Endothelial cell of umbilical vein (primary cell): ENCODE measurements around the gene CCDC61.

ENCODE experiments used
- EZH2 ChIP-seq: IDR thresholded peaks from 2 replicates; pipeline ENCODE4 v1.6.1; 2012; ENCODE audit warnings: borderline replicate concordance, low read depth, mild to moderate bottlenecking, moderate library complexity, low read length, inconsistent platforms; ENCODE audit not compliant: severe bottlenecking
- GATA2 ChIP-seq: IDR thresholded peaks from 2 replicates; pipeline ENCODE4 v1.7.0; 2011; ENCODE audit warnings: low read depth, mild to moderate bottlenecking, moderate library complexity, mixed read lengths, low read length; ENCODE audit not compliant: insufficient read length, insufficient read depth
- JUN ChIP-seq: IDR thresholded peaks from 2 replicates; pipeline ENCODE4 v1.6.1; 2011; ENCODE audit warnings: borderline replicate concordance, low read depth; ENCODE audit not compliant: insufficient read length, insufficient read depth
- MYC ChIP-seq: IDR thresholded peaks from one replicate; pipeline ENCODE4 v1.6.1; 2011; ENCODE audit warnings: mild to moderate bottlenecking, low read depth, low read length
- POLR2A ChIP-seq: IDR thresholded peaks from 2 replicates; pipeline ENCODE4 v1.6.1; 2012; ENCODE audit warnings: low read depth, mild to moderate bottlenecking, control low read depth, low read length
- POLR2AphosphoS5 ChIP-seq: IDR thresholded peaks from 2 replicates; pipeline ENCODE4 v1.6.1; 2012; ENCODE audit warnings: low read depth, mild to moderate bottlenecking, control low read depth, low read length, moderate library complexity; ENCODE audit not compliant: insufficient read depth
- TF ChIP-seq, protein P1 (sequence below), 2 donors: IDR thresholded peaks; 1 replicate in 1 of 2; 2 replicates in 1 of 2; pipeline ENCODE4 v1.5.1; 2011; ENCODE audit warnings: low read length in 2 of 2, mild to moderate bottlenecking in 2 of 2, moderate library complexity in 2 of 2, control low read depth in 1 of 2, inconsistent platforms in 1 of 2, low read depth in 1 of 2; ENCODE audit not compliant: insufficient read depth in 1 of 2; ENCODE audit errors: extremely low read depth in 1 of 2
- TF ChIP-seq, protein P2 (sequence below): IDR thresholded peaks from 2 replicates; pipeline ENCODE4 v1.6.1; 2011; ENCODE audit not compliant: insufficient read depth, insufficient read length

DNA sequence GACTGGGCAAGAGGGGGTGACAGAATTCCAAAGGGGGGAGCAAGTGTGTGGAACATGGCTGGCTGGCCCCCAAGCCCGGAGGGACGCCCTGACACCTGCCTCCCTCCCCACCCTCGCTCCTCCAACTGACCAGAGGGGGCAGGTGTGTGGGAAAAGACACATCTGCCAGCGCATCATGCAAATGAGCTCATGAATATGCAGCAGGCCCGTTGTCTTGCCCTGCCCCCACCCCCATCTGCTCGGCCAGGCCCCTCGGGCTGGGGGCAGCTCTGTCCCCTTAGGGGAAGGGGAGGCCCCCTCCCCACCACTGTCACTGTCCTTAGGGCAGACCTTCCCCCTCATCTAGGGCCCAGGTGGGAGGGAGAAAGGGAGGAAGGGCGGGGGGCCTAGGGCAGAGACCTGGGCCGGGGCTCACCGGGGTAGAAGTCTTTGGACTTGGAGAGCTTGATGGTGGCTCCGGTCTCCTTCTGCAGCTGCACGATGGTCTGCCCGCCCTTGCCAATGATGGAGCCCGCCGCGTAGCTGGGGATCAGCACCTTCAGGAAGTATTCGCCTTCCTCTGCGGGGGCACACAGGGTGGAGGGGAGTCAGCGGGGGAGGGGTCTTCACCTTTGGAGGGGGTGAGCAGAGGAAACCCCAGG lies 34.6 kb upstream of the CCDC61 start:
- TF ChIP-seq, protein P1, sequence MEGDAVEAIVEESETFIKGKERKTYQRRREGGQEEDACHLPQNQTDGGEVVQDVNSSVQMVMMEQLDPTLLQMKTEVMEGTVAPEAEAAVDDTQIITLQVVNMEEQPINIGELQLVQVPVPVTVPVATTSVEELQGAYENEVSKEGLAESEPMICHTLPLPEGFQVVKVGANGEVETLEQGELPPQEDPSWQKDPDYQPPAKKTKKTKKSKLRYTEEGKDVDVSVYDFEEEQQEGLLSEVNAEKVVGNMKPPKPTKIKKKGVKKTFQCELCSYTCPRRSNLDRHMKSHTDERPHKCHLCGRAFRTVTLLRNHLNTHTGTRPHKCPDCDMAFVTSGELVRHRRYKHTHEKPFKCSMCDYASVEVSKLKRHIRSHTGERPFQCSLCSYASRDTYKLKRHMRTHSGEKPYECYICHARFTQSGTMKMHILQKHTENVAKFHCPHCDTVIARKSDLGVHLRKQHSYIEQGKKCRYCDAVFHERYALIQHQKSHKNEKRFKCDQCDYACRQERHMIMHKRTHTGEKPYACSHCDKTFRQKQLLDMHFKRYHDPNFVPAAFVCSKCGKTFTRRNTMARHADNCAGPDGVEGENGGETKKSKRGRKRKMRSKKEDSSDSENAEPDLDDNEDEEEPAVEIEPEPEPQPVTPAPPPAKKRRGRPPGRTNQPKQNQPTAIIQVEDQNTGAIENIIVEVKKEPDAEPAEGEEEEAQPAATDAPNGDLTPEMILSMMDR (IDR thresholded peaks at IDR 0.05; ENCODE audit: extremely low read depth in 1 of 2, insufficient read depth in 1 of 2, low read depth in 1 of 2, low read length in 2 of 2): no peak
- no peak for TF ChIP-seq EZH2
- TF ChIP-seq POLR2A: no peak
- no peak for TF ChIP-seq JUN
- TF ChIP-seq, protein P2, sequence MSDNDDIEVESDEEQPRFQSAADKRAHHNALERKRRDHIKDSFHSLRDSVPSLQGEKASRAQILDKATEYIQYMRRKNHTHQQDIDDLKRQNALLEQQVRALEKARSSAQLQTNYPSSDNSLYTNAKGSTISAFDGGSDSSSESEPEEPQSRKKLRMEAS: no peak
- TF ChIP-seq GATA2: no peak
- TF ChIP-seq POLR2AphosphoS5: no peak
- no peak for TF ChIP-seq MYC
